Measurements from ENCODE around the gene WWOX. TPM values are rescaled to one million over a fixed set of nuclear protein-coding genes. Genes with fewer than 3 reads are reported as not detected.
A peak's percentile ranks its signal among the peaks of the same experiment; 100 is the strongest.

WWOX gene
- total and polyA plus RNA-seq, 3 experiments from 2014 or later: 17.2 to 18.6 (median 18.2) TPM

DNA sequence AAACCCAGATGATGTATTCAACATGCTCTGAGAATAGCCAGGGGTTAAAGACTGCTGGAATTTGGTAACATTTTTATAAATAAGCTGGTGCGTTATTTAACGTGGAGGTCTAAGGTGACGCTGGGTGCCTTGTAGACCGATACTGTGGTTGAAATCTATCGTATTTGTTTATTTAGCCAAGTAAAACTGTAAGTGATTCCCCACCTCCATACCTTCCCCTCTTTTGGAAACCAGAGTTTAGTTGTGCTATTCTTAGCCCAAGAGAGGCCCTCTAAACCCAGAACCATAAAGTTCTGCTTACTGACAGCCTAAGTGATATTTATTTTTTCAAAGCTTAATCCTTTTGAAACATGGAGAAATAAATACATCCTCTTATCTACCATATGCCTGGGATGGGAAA is 744.5 kb downstream of the WWOX start:
- no peaks in the 10 kb centered on the region for H3K4me1 ChIP-seq (ENCODE audit: insufficient read depth, low read length)
- Mint-ChIP-seq H3K9me3 (no peaks in the 10 kb centered on the region), H3K4me3 (no peak overlapping the region), H3K4me1 (no peaks in the 10 kb centered on the region), H3K36me3 (peaks cover 0 to 3% (median 0%) of the 10 kb centered on the region in 3 donors), H3K27ac (no peak overlapping the region), H3K27me3 (no peaks in the 10 kb centered on the region)
- ChIA-PET CTCF (no interaction called here), POLR2A (no interaction called here)
- H3K4me3 ChIP-seq (ENCODE audit: low read length): no peak overlapping the region
- H3K36me3 ChIP-seq (ENCODE audit: insufficient read depth, low read length): no peaks in the 10 kb centered on the region
- no peaks in the 10 kb centered on the region for H3K9me3 ChIP-seq (ENCODE audit: low read length)
- DNase-seq: no peak
- no peaks in the 10 kb centered on the region for H3K27me3 ChIP-seq (ENCODE audit: insufficient read depth, low read length, poor library complexity, severe bottlenecking)
- no peak overlapping the region for H3K27ac ChIP-seq (ENCODE audit: low read depth, low read length)

DNA sequence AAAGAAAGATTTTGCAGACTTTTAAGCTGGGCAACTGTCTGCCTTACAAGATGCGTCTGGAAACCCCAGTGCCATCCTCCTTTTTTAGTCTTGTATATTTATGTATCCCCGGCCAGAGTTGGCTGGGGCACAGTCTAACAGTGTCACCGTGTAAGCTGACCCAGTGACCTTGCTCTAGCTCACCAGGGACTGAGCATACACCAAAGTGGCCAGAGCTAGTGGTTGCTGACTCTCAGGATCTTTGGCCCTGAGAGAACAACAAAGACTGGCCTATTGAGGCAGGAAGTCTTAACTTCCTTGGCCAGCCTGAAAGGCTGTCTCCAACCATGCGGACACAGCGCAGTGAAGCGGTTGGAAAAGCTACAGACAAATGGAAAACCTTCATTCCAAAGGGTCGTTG is 745.2 kb downstream of the WWOX start:
- Histone ChIP-seq H3K27me3 (ENCODE audit: insufficient read depth, low read length, poor library complexity, severe bottlenecking) (no peaks in the 10 kb centered on the region), H3K27ac (ENCODE audit: low read depth, low read length) (no peak overlapping the region), H3K9me3 (ENCODE audit: low read length) (no peaks in the 10 kb centered on the region), H3K4me3 (ENCODE audit: low read length) (no peak overlapping the region), H3K4me1 (ENCODE audit: insufficient read depth, low read length) (no peaks in the 10 kb centered on the region), H3K36me3 (ENCODE audit: insufficient read depth, low read length) (no peaks in the 10 kb centered on the region)
- CTCF ChIA-PET: no interaction called here
- no peak overlapping the region for H3K4me3 Mint-ChIP-seq
- no peaks in the 10 kb centered on the region for H3K27me3 Mint-ChIP-seq
- peaks cover 0 to 3% (median 0%) of the 10 kb centered on the region in 3 donors for H3K36me3 Mint-ChIP-seq
- H3K27ac Mint-ChIP-seq: no peak overlapping the region
- no peak for DNase-seq
- POLR2A ChIA-PET: interaction anchor here (0.5 kb wide), 1 partner anchor 23 kb away, joined by 3 read pairs; no protein-coding TSS in a partner anchor
- no peaks in the 10 kb centered on the region for H3K9me3 Mint-ChIP-seq
- no peaks in the 10 kb centered on the region for H3K4me1 Mint-ChIP-seq

GRCh38 chr16:78851266-78851665 is 751.8 kb downstream of the WWOX start:
- H3K36me3 ChIP-seq (ENCODE audit: insufficient read depth, low read length): no peaks in the 10 kb centered on the region
- Mint-ChIP-seq H3K27me3 (no peaks in the 10 kb centered on the region), H3K4me3 (no peak overlapping the region), H3K4me1 (no peaks in the 10 kb centered on the region), H3K36me3 (peaks cover 0 to 3% (median 0%) of the 10 kb centered on the region in 3 donors), H3K9me3 (no peaks in the 10 kb centered on the region), H3K27ac (no peak overlapping the region)
- ChIA-PET POLR2A (no interaction called here), CTCF (no interaction called here)
- H3K9me3 ChIP-seq (ENCODE audit: low read length): no peaks in the 10 kb centered on the region
- no peak for DNase-seq
- no peak overlapping the region for H3K4me3 ChIP-seq (ENCODE audit: low read length)
- no peaks in the 10 kb centered on the region for H3K27me3 ChIP-seq (ENCODE audit: insufficient read depth, low read length, poor library complexity, severe bottlenecking)
- H3K27ac ChIP-seq (ENCODE audit: low read depth, low read length): no peak overlapping the region
- H3K4me1 ChIP-seq (ENCODE audit: insufficient read depth, low read length): no peaks in the 10 kb centered on the region

- Histone ChIP-seq H3K36me3 (ENCODE audit: insufficient read depth, low read length) (no peaks in the 10 kb centered on the region), H3K27ac (ENCODE audit: low read depth, low read length) (no peak overlapping the region), H3K9me3 (ENCODE audit: low read length) (no peaks in the 10 kb centered on the region), H3K27me3 (ENCODE audit: insufficient read depth, low read length, poor library complexity, severe bottlenecking) (no peaks in the 10 kb centered on the region), H3K4me1 (ENCODE audit: insufficient read depth, low read length) (no peaks in the 10 kb centered on the region), H3K4me3 (ENCODE audit: low read length) (no peak overlapping the region)
- ChIA-PET POLR2A (no interaction called here), CTCF (no interaction called here)
- Mint-ChIP-seq H3K4me1 (no peaks in the 10 kb centered on the region), H3K27me3 (no peaks in the 10 kb centered on the region), H3K36me3 (peaks cover 0 to 3% (median 0%) of the 10 kb centered on the region in 3 donors), H3K4me3 (no peak overlapping the region), H3K9me3 (no peaks in the 10 kb centered on the region), H3K27ac (no peak overlapping the region)
- DNase-seq: no peak
Observed at GRCh38 chr16:78852081-78852635, 752.7 kb downstream of the WWOX start.

DNA sequence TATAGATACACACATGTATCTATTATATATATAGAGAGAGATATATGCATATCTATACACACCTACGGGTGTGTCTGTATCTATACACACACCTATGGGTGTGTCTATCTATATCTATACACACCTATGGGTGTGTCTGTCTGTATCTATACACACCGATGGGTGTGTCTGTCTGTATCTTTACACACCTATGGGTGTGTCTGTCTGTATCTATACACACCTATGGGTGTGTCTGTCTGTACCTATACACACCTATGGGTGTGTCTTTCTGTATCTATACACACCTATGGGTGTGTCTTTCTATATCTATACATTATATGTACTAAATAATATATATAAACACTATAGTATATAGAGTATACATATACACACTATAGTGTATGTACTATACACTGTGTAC is 762.6 kb downstream of the WWOX start:
- Mint-ChIP-seq H3K36me3 (no peaks in the 10 kb centered on the region), H3K27ac (no peak overlapping the region), H3K4me1 (no peaks in the 10 kb centered on the region), H3K4me3 (no peak overlapping the region), H3K9me3 (no peaks in the 10 kb centered on the region), H3K27me3 (no peaks in the 10 kb centered on the region)
- DNase-seq: no peak
- Histone ChIP-seq H3K27ac (ENCODE audit: low read depth, low read length) (no peak overlapping the region), H3K4me3 (ENCODE audit: low read length) (no peak overlapping the region), H3K36me3 (ENCODE audit: insufficient read depth, low read length) (no peaks in the 10 kb centered on the region), H3K27me3 (ENCODE audit: insufficient read depth, low read length, poor library complexity, severe bottlenecking) (no peaks in the 10 kb centered on the region), H3K4me1 (ENCODE audit: insufficient read depth, low read length) (no peaks in the 10 kb centered on the region), H3K9me3 (ENCODE audit: low read length) (no peaks in the 10 kb centered on the region)
- POLR2A ChIA-PET: no interaction called here
- CTCF ChIA-PET: no interaction called here

- Histone ChIP-seq H3K36me3 (ENCODE audit: insufficient read depth, low read length) (no peaks in the 10 kb centered on the region), H3K4me1 (ENCODE audit: insufficient read depth, low read length) (no peaks in the 10 kb centered on the region), H3K27ac (ENCODE audit: low read depth, low read length) (no peak overlapping the region), H3K27me3 (ENCODE audit: insufficient read depth, low read length, poor library complexity, severe bottlenecking) (no peaks in the 10 kb centered on the region), H3K9me3 (ENCODE audit: low read length) (no peaks in the 10 kb centered on the region), H3K4me3 (ENCODE audit: low read length) (no peak overlapping the region)
- Mint-ChIP-seq H3K9me3 (no peaks in the 10 kb centered on the region), H3K27me3 (no peaks in the 10 kb centered on the region), H3K4me3 (peak overlapping the region in 1 of 7 donors; percentile 6), H3K4me1 (peaks cover 0 to 4% (median 0%) of the 10 kb centered on the region in 3 donors), H3K27ac (no peak overlapping the region), H3K36me3 (peaks cover 0 to 2% (median 0%) of the 10 kb centered on the region in 3 donors)
- ChIA-PET CTCF (no interaction called here), POLR2A (no interaction called here)
- DNase-seq: no peak
Observed at GRCh38 chr16:78866521-78866920, 767.1 kb downstream of the WWOX start.

DNA sequence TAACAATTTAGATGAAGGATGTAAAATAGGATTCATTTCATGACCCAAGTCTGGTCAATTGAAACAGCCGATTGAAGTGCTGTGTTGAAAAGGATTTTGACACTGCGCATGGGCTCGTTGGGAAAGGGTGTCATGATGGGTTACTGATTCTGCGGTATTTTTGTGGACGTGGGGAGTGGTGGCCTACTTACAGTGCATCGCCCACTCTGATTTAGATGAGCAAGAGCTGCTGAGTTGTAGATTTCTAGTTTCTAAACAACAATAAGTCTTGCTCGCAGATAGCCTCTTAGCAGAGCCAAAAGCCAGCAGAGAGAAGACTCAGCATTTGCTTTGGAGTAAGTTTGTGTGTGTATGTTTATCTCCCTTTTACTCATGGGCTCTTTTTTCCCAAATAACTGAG is 770.0 kb downstream of the WWOX start:
- no peak for DNase-seq
- Histone ChIP-seq H3K4me3 (ENCODE audit: low read length) (no peak overlapping the region), H3K4me1 (ENCODE audit: insufficient read depth, low read length) (no peaks in the 10 kb centered on the region), H3K27ac (ENCODE audit: low read depth, low read length) (no peak overlapping the region), H3K36me3 (ENCODE audit: insufficient read depth, low read length) (no peaks in the 10 kb centered on the region), H3K27me3 (ENCODE audit: insufficient read depth, low read length, poor library complexity, severe bottlenecking) (no peaks in the 10 kb centered on the region), H3K9me3 (ENCODE audit: low read length) (no peaks in the 10 kb centered on the region)
- POLR2A ChIA-PET: no interaction called here
- CTCF ChIA-PET: no interaction called here
- peaks cover 0 to 2% (median 0%) of the 10 kb centered on the region in 3 donors for H3K36me3 Mint-ChIP-seq
- H3K27me3 Mint-ChIP-seq: no peaks in the 10 kb centered on the region
- peak overlapping the region in 2 of 8 donors; percentile 17 to 23 for H3K27ac Mint-ChIP-seq
- peaks cover 0 to 4% (median 0%) of the 10 kb centered on the region in 3 donors for H3K4me1 Mint-ChIP-seq
- H3K9me3 Mint-ChIP-seq: no peaks in the 10 kb centered on the region
- H3K4me3 Mint-ChIP-seq: no peak overlapping the region

- CTCF ChIA-PET: no interaction called here
- H3K27ac ChIP-seq (ENCODE audit: low read depth, low read length): no peak overlapping the region
Observed at GRCh38 chr16:78871241-78871640, 771.8 kb downstream of the WWOX start.

DNA sequence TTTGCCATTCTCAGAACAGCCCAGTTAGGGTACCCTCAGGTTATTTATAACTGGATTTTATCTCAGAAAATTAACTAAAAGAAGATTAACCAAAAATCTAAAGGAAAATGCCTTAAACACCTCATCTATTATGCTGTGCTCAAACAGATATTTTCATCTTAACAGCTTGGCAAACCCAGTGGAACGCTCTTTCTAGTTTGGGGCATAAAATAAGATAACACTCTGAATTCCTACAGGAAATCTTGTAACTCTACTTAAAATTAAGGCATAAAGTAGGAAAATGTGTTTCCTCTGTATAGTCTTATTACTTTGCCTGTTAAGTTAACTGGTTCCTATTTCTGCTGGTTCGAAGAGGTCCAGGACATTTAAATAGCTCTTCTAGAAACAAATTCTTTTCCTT is 777.2 kb downstream of the WWOX start:
- H3K27ac ChIP-seq (ENCODE audit: low read depth, low read length): no peak overlapping the region
- no peaks in the 10 kb centered on the region for H3K27me3 Mint-ChIP-seq
- H3K27ac Mint-ChIP-seq: no peak overlapping the region
- no peak for DNase-seq
- no peaks in the 10 kb centered on the region for H3K36me3 ChIP-seq (ENCODE audit: insufficient read depth, low read length)
- CTCF ChIA-PET: no interaction called here
- H3K27me3 ChIP-seq (ENCODE audit: insufficient read depth, low read length, poor library complexity, severe bottlenecking): no peaks in the 10 kb centered on the region
- no peaks in the 10 kb centered on the region for H3K9me3 Mint-ChIP-seq
- H3K4me3 Mint-ChIP-seq: no peak overlapping the region
- no peaks in the 10 kb centered on the region for H3K4me1 Mint-ChIP-seq
- H3K4me3 ChIP-seq (ENCODE audit: low read length): no peak overlapping the region
- H3K4me1 ChIP-seq (ENCODE audit: insufficient read depth, low read length): no peaks in the 10 kb centered on the region
- H3K36me3 Mint-ChIP-seq: no peaks in the 10 kb centered on the region
- POLR2A ChIA-PET: no interaction called here
- no peaks in the 10 kb centered on the region for H3K9me3 ChIP-seq (ENCODE audit: low read length)

More at GRCh38 chr16:78871241-78871640, 771.8 kb downstream of the WWOX start:
- no peak overlapping the region for H3K27ac Mint-ChIP-seq
- no peaks in the 10 kb centered on the region for H3K27me3 Mint-ChIP-seq
- peaks cover 0 to 2% (median 0%) of the 10 kb centered on the region in 3 donors for H3K36me3 Mint-ChIP-seq
- no peaks in the 10 kb centered on the region for H3K27me3 ChIP-seq (ENCODE audit: insufficient read depth, low read length, poor library complexity, severe bottlenecking)
- POLR2A ChIA-PET: no interaction called here
- no peaks in the 10 kb centered on the region for H3K9me3 ChIP-seq (ENCODE audit: low read length)
- no peak for DNase-seq
- H3K4me1 ChIP-seq (ENCODE audit: insufficient read depth, low read length): no peaks in the 10 kb centered on the region
- H3K36me3 ChIP-seq (ENCODE audit: insufficient read depth, low read length): no peaks in the 10 kb centered on the region
- H3K9me3 Mint-ChIP-seq: no peaks in the 10 kb centered on the region
- H3K4me3 Mint-ChIP-seq: no peak overlapping the region
- no peak overlapping the region for H3K4me3 ChIP-seq (ENCODE audit: low read length)
- H3K4me1 Mint-ChIP-seq: peaks cover 0 to 4% (median 0%) of the 10 kb centered on the region in 3 donors
